Stimulated activated CD4-positive, alpha-beta T cell treated with anti-CD3 and anti-CD28 coated beads, Interleukin-15, amount 100 ng/mL, for 1 hour (primary cell): ENCODE measurements around the gene STAG1.
"Not testable (repeated sequence)": the region's sequence is repeated elsewhere in the genome, so short reads cannot be mapped to it uniquely, and the experiment has no call there.

ENCODE experiments used
- DNase-seq, 2 donors: peaks; one replicate each; pipeline ENCODE4 v3.0.0-alpha.2; 2020; ENCODE audit warnings: low read depth in 1 of 2, low spot score in 1 of 2

STAG1 gene

GRCh38 chr3:136749091-136749490 is 3.1 kb downstream of the STAG1 start:
- no peak for DNase-seq

- no peak for DNase-seq
Measured at GRCh38 chr3:136745916-136746315, 6.3 kb downstream of the STAG1 start.

GRCh38 chr3:136741063-136741462 is 11.1 kb downstream of the STAG1 start:
- no peak for DNase-seq

- DNase-seq: no peak
Measured at GRCh38 chr3:136740351-136740958, 11.7 kb downstream of the STAG1 start.

- not testable (repeated sequence) for DNase-seq
Measured at GRCh38 chr3:136736950-136737349, 15.2 kb downstream of the STAG1 start.

- no peak for DNase-seq
Measured at GRCh38 chr3:136735103-136735502, 17.1 kb downstream of the STAG1 start.

- no peak for DNase-seq
Measured at GRCh38 chr3:136734382-136735070, 17.7 kb downstream of the STAG1 start.

GRCh38 chr3:136733317-136733833 is 18.8 kb downstream of the STAG1 start:
- DNase-seq: no peak

GRCh38 chr3:136731274-136731884 is 20.8 kb downstream of the STAG1 start:
- no peak for DNase-seq

GRCh38 chr3:136730595-136731273 is 21.4 kb downstream of the STAG1 start:
- no peak for DNase-seq

GRCh38 chr3:136728918-136729317 is 23.3 kb downstream of the STAG1 start:
- no peak for DNase-seq

GRCh38 chr3:136728473-136728872 is 23.7 kb downstream of the STAG1 start:
- DNase-seq: no peak

GRCh38 chr3:136725468-136725867 is 26.7 kb downstream of the STAG1 start:
- no peak for DNase-seq

GRCh38 chr3:136722916-136723315 is 29.3 kb downstream of the STAG1 start:
- DNase-seq: not testable (repeated sequence)

GRCh38 chr3:136722399-136722798 is 29.8 kb downstream of the STAG1 start:
- not testable (repeated sequence) for DNase-seq

- DNase-seq: no peak
Measured at GRCh38 chr3:136720091-136720490, 32.1 kb downstream of the STAG1 start.

- no peak for DNase-seq
Measured at GRCh38 chr3:136716629-136717028, 35.5 kb downstream of the STAG1 start.

GRCh38 chr3:136714020-136714419 is 38.2 kb downstream of the STAG1 start:
- DNase-seq: no peak

GRCh38 chr3:136712941-136713340 is 39.2 kb downstream of the STAG1 start:
- no peak for DNase-seq

GRCh38 chr3:136711888-136712287 is 40.3 kb downstream of the STAG1 start:
- DNase-seq: not testable (repeated sequence)

- no peak for DNase-seq
Measured at GRCh38 chr3:136711277-136711676, 40.9 kb downstream of the STAG1 start.

GRCh38 chr3:136709775-136710174 is 42.4 kb downstream of the STAG1 start:
- not testable (repeated sequence) for DNase-seq
